ENCODE measurements around the gene RALGAPA2.
A peak's percentile ranks its signal among the peaks of the same experiment; 100 is the strongest.
"Not testable (repeated sequence)": the region's sequence is repeated elsewhere in the genome, so short reads cannot be mapped to it uniquely, and the experiment has no call there.

RALGAPA2 gene

DNA sequence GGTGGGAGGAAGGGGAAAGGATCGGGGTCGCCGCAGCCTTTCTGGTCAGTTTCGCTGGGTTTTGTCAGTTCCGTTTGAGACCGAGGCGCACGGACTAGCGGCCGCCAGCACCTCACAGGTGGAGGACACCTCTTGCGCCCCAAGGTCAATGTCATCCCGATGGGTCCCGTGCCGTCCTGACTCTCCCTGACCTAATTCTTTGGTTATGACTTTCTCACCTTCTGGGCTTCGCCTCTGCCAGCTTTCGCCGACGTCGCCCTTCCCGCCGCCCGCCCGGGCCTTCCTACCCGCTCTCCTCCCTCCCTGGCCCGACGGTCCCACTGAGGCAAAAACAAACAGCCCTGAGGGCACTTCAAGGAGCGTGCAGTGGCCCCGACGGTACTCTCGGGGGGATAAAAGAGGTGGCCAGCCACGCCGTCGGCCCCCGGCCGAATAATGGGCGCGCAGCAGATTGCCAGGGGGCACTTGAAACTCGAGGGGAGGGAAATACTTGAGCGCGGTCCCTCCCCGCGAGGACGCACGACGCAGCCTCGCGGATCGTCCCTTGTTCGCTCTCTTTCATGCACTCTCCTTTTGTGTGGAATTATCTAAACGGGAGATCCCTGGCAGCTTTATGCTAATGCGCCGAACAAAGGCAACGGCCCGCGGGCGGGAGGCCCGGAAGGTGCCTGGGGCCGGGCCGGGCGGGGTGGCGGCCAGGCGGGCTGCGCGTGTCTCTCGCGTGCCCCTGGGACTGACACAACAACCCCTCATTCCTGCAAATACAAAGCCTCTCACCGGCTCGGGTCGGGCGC, 348.4 kb downstream of the RALGAPA2 start:
- DNase-seq: no peak

DNA sequence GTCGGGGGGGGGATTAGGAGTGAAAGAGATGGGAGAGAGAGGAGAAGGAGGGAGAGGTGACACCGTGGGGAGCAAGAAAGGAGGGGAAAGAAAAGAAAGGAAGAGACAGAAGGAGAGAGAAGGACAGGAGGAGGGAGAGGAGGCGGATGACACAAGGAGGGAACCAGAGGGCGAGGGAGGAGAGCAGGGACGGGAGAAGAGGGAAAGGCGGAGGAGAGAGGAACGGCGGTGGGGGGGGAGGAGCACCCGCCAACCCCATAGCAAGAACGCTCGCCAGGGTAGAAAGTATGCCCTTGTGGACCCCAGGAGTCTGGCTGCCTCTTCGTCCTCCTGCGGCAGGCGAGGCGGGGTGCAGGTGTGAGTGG, 349.0 kb downstream of the RALGAPA2 start:
- DNase-seq: no peak

DNA sequence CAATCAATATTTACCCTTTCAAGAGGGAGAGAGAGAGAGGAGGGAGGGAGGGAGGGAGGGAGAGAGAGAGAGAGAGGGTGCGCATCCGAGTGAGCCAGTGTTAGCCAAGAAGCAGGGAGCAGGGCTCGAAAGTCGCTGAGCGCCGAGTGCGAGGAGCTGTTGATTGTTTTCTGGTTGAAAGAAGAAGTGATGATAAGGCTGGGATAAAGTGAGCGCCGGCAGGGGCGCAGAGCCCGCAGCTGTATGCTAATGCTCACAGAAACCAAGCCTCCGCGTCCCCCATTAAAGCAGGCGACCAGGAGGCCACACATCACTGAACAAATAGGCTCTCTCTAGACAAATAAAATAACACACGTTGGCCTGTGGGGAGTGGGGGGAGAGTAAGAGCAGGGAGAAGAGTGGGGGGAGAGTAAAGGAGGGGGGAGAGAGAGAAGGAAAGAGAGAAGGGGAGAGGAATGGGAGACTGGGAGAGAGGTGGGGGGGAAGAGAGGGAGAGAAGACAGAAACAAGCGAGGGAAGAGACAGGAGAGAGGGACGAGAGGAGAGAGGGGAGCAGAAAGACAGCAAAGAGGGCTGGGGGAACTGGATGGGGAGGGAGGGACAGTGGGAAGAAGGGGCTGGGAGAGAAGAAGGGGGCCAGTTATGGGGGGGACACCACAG, 349.5 kb downstream of the RALGAPA2 start:
- no peak for DNase-seq

DNA sequence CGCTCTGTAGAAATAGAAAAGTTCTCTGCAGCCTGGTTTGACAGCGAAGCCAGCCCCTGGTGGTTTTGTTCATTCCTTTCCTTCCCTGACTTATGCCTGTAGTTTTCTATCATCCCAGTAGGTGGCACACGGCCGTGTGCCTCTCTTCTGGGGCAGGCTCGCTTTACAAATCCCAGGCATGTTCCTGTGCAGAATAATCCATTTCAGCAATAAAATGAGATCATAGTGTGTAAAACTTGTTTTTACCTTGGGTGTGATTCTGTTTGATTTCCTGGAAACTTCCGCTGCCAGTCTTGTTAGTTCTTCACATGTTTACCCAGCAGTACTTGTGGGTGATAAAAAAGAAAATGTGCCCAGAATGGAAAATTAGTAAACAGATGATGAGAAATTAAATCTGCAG, 352.0 kb downstream of the RALGAPA2 start:
- peak in 2 of 6 experiments; percentile 2 to 5 for DNase-seq

DNA sequence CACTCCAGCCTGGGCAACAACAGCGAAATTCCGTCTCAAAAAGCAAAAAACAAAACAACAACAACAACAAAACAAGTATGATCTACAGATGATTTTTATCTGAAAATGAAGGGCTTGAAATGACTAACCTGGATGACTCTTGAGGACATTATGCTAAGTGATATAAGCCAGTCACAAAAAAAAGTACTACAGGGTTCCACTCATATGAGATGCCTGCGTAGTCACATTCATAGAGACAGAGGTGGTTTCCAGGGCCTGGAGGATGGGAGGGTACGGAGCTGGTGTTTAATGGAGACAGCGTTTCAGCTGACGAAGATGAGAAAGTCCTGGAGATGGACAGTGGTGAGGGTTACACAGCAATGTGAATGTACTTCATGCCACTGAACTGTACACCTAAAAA, 352.8 kb downstream of the RALGAPA2 start:
- no peak for DNase-seq

DNA sequence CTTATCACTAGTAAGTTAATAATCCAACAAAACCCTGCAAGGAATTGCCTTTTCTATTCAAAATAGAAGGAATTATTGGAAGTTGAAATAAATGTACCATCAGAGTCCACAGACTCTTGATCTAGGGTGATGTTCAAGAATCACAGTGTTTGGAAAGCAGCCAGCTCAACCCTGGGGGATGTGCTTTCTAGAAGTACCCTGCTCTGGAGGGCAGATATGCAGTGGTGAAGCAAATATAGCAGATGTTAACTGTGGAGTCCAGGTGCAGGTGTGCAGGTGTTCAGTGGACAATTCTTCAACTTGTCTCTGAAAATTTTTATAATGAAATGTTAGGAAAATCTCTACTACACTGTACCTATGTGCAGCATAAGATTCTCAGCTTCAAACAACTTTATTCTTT, 353.6 kb downstream of the RALGAPA2 start:
- DNase-seq: no peak

DNA sequence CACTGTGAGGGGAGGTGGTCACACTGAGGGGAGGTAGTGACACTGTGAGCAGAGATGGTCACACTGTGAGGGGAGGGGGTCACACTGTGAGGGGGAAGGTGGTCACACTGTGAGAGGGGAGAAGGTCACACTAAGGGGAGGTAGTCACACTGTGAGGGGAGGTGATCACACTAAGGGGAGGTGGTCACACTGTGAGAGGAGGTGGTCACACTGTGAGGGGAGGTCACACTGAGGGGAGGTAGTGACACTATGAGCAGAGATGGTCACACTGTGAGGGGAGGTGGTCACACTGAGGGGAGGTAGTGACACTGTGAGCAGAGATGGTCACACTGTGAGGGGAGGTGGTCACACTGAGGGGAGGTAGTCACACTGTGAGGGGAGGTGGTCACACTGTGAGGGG, 356.9 kb downstream of the RALGAPA2 start:
- DNase-seq: not testable (repeated sequence)

DNA sequence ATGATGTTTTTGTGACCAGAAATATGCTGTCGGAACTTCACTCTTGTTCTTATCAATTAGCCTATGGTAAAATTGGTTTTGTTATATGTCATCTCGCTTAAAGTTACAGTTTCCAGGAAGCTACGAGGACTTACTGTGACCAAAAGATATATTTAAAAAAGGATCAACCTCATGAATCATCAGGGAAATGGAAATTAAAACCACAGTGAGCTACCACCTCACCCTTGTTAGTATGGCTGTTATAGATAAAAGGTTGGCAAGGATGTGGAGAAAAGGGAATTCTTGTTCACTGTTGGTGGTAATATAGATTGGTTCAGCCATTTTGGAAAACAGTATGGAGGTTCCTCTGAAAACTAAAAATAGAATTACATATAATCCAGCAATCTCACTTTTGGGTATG, 358.9 kb downstream of the RALGAPA2 start:
- no peak for DNase-seq

DNA sequence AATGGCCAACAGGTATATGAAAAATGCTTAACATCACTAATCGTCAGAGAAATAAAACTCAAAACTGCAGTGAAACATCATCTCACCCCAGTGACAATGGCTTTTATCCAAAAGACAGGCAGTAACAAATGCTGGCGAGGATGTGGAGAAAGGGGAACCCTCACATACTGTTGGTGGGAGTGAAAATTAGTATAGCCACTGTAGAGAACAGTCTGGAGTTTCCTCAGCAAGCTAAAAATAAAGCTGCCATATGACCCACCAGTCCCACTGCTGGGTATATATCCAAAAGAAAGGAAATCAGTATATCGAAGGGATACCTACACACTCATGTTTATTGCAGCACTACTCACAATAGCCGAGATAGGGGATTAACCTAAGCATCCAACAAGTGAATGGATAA, 368.0 kb downstream of the RALGAPA2 start:
- DNase-seq: no peak

DNA sequence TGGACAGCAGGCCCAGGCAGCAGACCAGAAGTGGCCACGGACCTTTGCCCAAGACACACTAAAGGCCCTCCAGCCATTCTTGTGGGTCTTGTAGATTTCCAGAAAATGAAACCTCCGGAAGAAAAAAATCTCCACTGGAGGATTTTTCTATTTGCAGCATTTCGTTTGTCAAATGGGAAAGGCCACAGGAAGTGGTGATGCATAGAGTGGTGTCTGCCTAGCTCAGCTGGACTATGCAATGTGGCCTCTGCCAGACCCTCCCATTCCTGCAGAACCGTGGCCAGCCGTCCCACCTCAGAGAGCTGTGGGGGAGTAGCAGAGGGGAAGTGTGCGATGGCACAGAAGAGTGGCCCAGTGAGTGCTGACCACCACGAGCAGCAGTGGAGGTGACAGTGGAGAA, 368.5 kb downstream of the RALGAPA2 start:
- no peak for DNase-seq

Measured in stimulated activated naive CD4-positive, alpha-beta T cell (primary cell).